ES-I3 (cell line): ENCODE measurements around the gene PCSK4.

Experiments used
- H3K36me3 ChIP-seq: 2 replicates; pipeline ENCODE4 v1.6.1; 2013; ENCODE audit warnings: mild to moderate bottlenecking, low read length, control low read depth, moderate library complexity; ENCODE audit not compliant: insufficient read depth
- H3K4me1 ChIP-seq: 2 replicates; pipeline ENCODE4 v1.6.1; 2013; ENCODE audit warnings: mild to moderate bottlenecking, control low read depth, low read length; ENCODE audit not compliant: insufficient read depth
- H3K9ac ChIP-seq: 2 replicates; pipeline ENCODE4 v1.6.1; 2013; ENCODE audit warnings: low read depth, mild to moderate bottlenecking, low read length, moderate library complexity
- H3K9me3 ChIP-seq: 2 replicates; pipeline ENCODE4 v1.6.1; 2013; ENCODE audit warnings: mild to moderate bottlenecking, low read length, moderate library complexity; ENCODE audit not compliant: control insufficient read depth, insufficient read depth

PCSK4 gene

GRCh38 chr19:1435378-1435989 lies 54.7 kb downstream of the PCSK4 start:
- peaks cover 2% of the 10 kb centered on the region; the same call in 1 of the 2 replicates for H3K4me1 ChIP-seq
- peaks cover 16% of the 10 kb centered on the region for H3K36me3 ChIP-seq
- no peak overlapping the region for H3K9ac ChIP-seq
- no peaks in the 10 kb centered on the region for H3K9me3 ChIP-seq

GRCh38 chr19:1434577-1435060 lies 55.5 kb downstream of the PCSK4 start:
- H3K4me1 ChIP-seq, result no peaks in the 10 kb centered on the region; the same call in 1 of the 2 replicates
- H3K9ac ChIP-seq, result no peak overlapping the region
- H3K36me3 ChIP-seq, result peaks cover 11% of the 10 kb centered on the region; the same call in 1 of the 2 replicates

GRCh38 chr19:1434040-1434366 lies 56.1 kb downstream of the PCSK4 start:
- Histone ChIP-seq H3K9me3 (no peaks in the 10 kb centered on the region), H3K4me1 (no peaks in the 10 kb centered on the region), H3K36me3 (peaks cover 11% of the 10 kb centered on the region), H3K9ac (no peak overlapping the region)

More at GRCh38 chr19:1434577-1435060, 55.5 kb downstream of the PCSK4 start:
- no peaks in the 10 kb centered on the region for H3K9me3 ChIP-seq

GRCh38 chr19:1433119-1434039 lies 56.8 kb downstream of the PCSK4 start:
- H3K9ac ChIP-seq, result no peak overlapping the region
- peaks cover 11% of the 10 kb centered on the region for H3K36me3 ChIP-seq
- no peaks in the 10 kb centered on the region for H3K4me1 ChIP-seq
- no peaks in the 10 kb centered on the region for H3K9me3 ChIP-seq

- H3K4me1 ChIP-seq, result no peaks in the 10 kb centered on the region
- no peaks in the 10 kb centered on the region for H3K9me3 ChIP-seq
- peaks cover 11% of the 10 kb centered on the region for H3K36me3 ChIP-seq
- H3K9ac ChIP-seq, result no peak overlapping the region
These were observed 57.7 kb downstream of the PCSK4 start for GRCh38 chr19:1432507-1432887.

- H3K9ac ChIP-seq, result no peak overlapping the region
- H3K36me3 ChIP-seq, result peaks cover 11% of the 10 kb centered on the region
- H3K9me3 ChIP-seq, result no peaks in the 10 kb centered on the region
- no peaks in the 10 kb centered on the region for H3K4me1 ChIP-seq
These were observed 58.2 kb downstream of the PCSK4 start for GRCh38 chr19:1431759-1432506.
